ENCODE data around the gene CD82.

- TF ChIP-seq, protein P1, sequence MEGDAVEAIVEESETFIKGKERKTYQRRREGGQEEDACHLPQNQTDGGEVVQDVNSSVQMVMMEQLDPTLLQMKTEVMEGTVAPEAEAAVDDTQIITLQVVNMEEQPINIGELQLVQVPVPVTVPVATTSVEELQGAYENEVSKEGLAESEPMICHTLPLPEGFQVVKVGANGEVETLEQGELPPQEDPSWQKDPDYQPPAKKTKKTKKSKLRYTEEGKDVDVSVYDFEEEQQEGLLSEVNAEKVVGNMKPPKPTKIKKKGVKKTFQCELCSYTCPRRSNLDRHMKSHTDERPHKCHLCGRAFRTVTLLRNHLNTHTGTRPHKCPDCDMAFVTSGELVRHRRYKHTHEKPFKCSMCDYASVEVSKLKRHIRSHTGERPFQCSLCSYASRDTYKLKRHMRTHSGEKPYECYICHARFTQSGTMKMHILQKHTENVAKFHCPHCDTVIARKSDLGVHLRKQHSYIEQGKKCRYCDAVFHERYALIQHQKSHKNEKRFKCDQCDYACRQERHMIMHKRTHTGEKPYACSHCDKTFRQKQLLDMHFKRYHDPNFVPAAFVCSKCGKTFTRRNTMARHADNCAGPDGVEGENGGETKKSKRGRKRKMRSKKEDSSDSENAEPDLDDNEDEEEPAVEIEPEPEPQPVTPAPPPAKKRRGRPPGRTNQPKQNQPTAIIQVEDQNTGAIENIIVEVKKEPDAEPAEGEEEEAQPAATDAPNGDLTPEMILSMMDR (optimal IDR thresholded peaks at IDR 0.05 in 1 of 3, IDR thresholded peaks at IDR 0.05 in 1 of 3, conservative IDR thresholded peaks at IDR 0.05 in 1 of 3; ENCODE audit: extremely low read depth in 1 of 3, insufficient read depth in 2 of 3, low read length in 3 of 3) = peak; percentile 94 to 98 (median 95)
- TF ChIP-seq EZH2 (IDR thresholded peaks at IDR 0.05; ENCODE audit: low read length) = no peak
Observed at GRCh38 chr11:44538375-44539054, 26.9 kb upstream of the CD82 start.
